ENCODE results near the gene GAB2. TPM values are rescaled to one million over a fixed set of nuclear protein-coding genes. Genes with fewer than 3 reads are reported as not detected.
A peak's percentile ranks its signal among the peaks of the same experiment; 100 is the strongest.

Gene GAB2
- total and polyA plus RNA-seq, 2 of the 13 experiments (the other 11 are each of a cell fraction or from before 2014, with no cell fraction given) = 4.1 to 8.6 TPM

DNA sequence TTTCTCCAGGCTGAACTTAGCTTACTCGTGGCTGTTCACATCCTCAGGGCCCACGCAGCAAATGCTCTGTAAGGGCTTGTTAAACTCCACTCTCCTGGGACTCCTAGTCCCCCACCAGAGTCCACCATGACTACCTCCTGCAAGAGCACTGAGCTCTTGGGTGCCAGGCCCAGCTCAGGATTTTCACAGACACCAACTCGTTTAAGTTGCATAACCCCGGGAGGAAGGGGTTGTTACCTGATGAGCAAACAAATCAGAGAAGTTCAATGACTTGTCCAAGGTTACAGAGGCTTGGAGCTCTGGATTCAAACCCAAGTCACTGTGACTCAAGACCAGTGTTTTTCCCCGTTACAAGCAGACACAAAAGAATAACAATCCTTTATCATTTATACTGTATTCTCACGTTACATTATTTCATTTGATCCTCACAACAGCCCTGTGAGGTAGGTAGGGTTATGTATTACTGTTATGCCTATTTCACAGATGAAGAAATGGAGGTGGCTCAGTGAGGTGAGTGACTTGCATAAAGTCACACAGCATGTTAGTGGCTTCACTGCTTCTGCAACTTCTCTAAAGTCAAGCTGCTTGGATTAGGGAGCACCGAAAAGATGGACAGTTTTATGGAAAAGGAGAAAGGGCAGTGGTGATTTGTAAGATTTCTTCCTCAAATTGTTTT lies 246.6 kb downstream of the GAB2 start (continued):
- TF ChIP-seq, protein P1, sequence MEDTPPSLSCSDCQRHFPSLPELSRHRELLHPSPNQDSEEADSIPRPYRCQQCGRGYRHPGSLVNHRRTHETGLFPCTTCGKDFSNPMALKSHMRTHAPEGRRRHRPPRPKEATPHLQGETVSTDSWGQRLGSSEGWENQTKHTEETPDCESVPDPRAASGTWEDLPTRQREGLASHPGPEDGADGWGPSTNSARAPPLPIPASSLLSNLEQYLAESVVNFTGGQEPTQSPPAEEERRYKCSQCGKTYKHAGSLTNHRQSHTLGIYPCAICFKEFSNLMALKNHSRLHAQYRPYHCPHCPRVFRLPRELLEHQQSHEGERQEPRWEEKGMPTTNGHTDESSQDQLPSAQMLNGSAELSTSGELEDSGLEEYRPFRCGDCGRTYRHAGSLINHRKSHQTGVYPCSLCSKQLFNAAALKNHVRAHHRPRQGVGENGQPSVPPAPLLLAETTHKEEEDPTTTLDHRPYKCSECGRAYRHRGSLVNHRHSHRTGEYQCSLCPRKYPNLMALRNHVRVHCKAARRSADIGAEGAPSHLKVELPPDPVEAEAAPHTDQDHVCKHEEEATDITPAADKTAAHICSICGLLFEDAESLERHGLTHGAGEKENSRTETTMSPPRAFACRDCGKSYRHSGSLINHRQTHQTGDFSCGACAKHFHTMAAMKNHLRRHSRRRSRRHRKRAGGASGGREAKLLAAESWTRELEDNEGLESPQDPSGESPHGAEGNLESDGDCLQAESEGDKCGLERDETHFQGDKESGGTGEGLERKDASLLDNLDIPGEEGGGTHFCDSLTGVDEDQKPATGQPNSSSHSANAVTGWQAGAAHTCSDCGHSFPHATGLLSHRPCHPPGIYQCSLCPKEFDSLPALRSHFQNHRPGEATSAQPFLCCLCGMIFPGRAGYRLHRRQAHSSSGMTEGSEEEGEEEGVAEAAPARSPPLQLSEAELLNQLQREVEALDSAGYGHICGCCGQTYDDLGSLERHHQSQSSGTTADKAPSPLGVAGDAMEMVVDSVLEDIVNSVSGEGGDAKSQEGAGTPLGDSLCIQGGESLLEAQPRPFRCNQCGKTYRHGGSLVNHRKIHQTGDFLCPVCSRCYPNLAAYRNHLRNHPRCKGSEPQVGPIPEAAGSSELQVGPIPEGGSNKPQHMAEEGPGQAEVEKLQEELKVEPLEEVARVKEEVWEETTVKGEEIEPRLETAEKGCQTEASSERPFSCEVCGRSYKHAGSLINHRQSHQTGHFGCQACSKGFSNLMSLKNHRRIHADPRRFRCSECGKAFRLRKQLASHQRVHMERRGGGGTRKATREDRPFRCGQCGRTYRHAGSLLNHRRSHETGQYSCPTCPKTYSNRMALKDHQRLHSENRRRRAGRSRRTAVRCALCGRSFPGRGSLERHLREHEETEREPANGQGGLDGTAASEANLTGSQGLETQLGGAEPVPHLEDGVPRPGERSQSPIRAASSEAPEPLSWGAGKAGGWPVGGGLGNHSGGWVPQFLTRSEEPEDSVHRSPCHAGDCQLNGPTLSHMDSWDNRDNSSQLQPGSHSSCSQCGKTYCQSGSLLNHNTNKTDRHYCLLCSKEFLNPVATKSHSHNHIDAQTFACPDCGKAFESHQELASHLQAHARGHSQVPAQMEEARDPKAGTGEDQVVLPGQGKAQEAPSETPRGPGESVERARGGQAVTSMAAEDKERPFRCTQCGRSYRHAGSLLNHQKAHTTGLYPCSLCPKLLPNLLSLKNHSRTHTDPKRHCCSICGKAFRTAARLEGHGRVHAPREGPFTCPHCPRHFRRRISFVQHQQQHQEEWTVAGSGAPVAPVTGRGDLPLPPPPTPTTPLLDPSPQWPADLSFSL (CRISPR knock-in tag; IDR thresholded peaks at IDR 0.05) = no peak
- no peak for TF ChIP-seq AGO2 (optimal IDR thresholded peaks at IDR 0.05; ENCODE audit: low read depth, low read length)
- no peak for TF ChIP-seq ZNF577 (CRISPR knock-in tag; IDR thresholded peaks at IDR 0.05; ENCODE audit: borderline replicate concordance, low read depth)
- TF ChIP-seq HMG20B (CRISPR knock-in tag; conservative IDR thresholded peaks at IDR 0.05) = peak; percentile 97
- TF ChIP-seq, protein P2, sequence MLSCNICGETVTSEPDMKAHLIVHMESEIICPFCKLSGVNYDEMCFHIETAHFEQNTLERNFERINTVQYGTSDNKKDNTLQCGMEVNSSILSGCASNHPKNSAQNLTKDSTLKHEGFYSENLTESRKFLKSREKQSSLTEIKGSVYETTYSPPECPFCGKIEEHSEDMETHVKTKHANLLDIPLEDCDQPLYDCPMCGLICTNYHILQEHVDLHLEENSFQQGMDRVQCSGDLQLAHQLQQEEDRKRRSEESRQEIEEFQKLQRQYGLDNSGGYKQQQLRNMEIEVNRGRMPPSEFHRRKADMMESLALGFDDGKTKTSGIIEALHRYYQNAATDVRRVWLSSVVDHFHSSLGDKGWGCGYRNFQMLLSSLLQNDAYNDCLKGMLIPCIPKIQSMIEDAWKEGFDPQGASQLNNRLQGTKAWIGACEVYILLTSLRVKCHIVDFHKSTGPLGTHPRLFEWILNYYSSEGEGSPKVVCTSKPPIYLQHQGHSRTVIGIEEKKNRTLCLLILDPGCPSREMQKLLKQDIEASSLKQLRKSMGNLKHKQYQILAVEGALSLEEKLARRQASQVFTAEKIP (CRISPR knock-in tag; IDR thresholded peaks at IDR 0.05; ENCODE audit: borderline replicate concordance) = no peak
- TF ChIP-seq AKAP8 (CRISPR knock-in tag; IDR thresholded peaks at IDR 0.05) = no peak
- no peak for TF ChIP-seq ZFP1 (CRISPR knock-in tag; IDR thresholded peaks at IDR 0.05)
- TF ChIP-seq ZNF841 (CRISPR knock-in tag; IDR thresholded peaks at IDR 0.05; ENCODE audit: borderline replicate concordance) = no peak
- no peak for TF ChIP-seq ZSCAN21 (CRISPR knock-in tag; IDR thresholded peaks at IDR 0.05; ENCODE audit: borderline replicate concordance)
- no peak for TF ChIP-seq NFYB (CRISPR knock-in tag; IDR thresholded peaks at IDR 0.05)
- TF ChIP-seq, protein P3, sequence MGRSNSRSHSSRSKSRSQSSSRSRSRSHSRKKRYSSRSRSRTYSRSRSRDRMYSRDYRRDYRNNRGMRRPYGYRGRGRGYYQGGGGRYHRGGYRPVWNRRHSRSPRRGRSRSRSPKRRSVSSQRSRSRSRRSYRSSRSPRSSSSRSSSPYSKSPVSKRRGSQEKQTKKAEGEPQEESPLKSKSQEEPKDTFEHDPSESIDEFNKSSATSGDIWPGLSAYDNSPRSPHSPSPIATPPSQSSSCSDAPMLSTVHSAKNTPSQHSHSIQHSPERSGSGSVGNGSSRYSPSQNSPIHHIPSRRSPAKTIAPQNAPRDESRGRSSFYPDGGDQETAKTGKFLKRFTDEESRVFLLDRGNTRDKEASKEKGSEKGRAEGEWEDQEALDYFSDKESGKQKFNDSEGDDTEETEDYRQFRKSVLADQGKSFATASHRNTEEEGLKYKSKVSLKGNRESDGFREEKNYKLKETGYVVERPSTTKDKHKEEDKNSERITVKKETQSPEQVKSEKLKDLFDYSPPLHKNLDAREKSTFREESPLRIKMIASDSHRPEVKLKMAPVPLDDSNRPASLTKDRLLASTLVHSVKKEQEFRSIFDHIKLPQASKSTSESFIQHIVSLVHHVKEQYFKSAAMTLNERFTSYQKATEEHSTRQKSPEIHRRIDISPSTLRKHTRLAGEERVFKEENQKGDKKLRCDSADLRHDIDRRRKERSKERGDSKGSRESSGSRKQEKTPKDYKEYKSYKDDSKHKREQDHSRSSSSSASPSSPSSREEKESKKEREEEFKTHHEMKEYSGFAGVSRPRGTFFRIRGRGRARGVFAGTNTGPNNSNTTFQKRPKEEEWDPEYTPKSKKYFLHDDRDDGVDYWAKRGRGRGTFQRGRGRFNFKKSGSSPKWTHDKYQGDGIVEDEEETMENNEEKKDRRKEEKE (IDR thresholded peaks at IDR 0.05) = no peak
- 0 out of 2 replicates have a peak, but pooled peaks have one; percentile 67 for TF ChIP-seq FOXJ3 (CRISPR knock-in tag; IDR thresholded peaks at IDR 0.05; ENCODE audit: borderline replicate concordance)
- TF ChIP-seq, protein P4, sequence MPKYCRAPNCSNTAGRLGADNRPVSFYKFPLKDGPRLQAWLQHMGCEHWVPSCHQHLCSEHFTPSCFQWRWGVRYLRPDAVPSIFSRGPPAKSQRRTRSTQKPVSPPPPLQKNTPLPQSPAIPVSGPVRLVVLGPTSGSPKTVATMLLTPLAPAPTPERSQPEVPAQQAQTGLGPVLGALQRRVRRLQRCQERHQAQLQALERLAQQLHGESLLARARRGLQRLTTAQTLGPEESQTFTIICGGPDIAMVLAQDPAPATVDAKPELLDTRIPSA (CRISPR knock-in tag; IDR thresholded peaks at IDR 0.05; ENCODE audit: borderline replicate concordance) = no peak
- TF ChIP-seq, protein P5, sequence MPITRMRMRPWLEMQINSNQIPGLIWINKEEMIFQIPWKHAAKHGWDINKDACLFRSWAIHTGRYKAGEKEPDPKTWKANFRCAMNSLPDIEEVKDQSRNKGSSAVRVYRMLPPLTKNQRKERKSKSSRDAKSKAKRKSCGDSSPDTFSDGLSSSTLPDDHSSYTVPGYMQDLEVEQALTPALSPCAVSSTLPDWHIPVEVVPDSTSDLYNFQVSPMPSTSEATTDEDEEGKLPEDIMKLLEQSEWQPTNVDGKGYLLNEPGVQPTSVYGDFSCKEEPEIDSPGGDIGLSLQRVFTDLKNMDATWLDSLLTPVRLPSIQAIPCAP (CRISPR knock-in tag; IDR thresholded peaks at IDR 0.05; ENCODE audit: low read depth) = no peak
- TF ChIP-seq HNRNPLL (IDR thresholded peaks at IDR 0.05; ENCODE audit: low read depth, low read length, poor library complexity, severe bottlenecking) = no peak
- no peak for TF ChIP-seq KAT7 (CRISPR knock-in tag; IDR thresholded peaks at IDR 0.05; ENCODE audit: borderline replicate concordance)
